K562 (cell line): ENCODE data around the gene EEF1A1. TPM values are rescaled to one million over a fixed set of nuclear protein-coding genes. Genes with fewer than 3 reads are reported as not detected.

Source experiments
- FOXA3 ChIP-seq, 2 experiments: fragments of 450-650 bp in 1 of 2; sonication (generic) in 1 of 2; formaldehyde crosslinking; IDR thresholded peaks in 1 of 2; conservative IDR thresholded peaks in 1 of 2; 2 replicates each; pipeline versions ENCODE4 v1.4.0 to v1.8.0; 2020 to 2022; ENCODE audit warnings: mild to moderate bottlenecking in 2 of 2, missing genetic modification reagents in 1 of 2
- GATAD2A ChIP-seq: fragments of 450-650 bp; IDR thresholded peaks from 2 replicates; pipeline ENCODE4 v1.6.1; 2017
- JUND ChIP-seq, 2 experiments: IDR thresholded peaks; 2 replicates in 1 of 2; 3 replicates in 1 of 2; pipeline ENCODE4 v1.6.1; 2011; ENCODE audit warnings: borderline replicate concordance in 2 of 2, low read depth in 2 of 2, low read length in 2 of 2, improper control_type of control experiment in 1 of 2, missing biosample characterization in 1 of 2, missing genetic modification characterization in 1 of 2, missing genetic modification reagents in 1 of 2
- KAT7 ChIP-seq: sonication (generic); formaldehyde crosslinking; IDR thresholded peaks from 2 replicates; pipeline ENCODE4 v1.8.0; 2022; ENCODE audit warnings: missing genetic modification reagents, mild to moderate bottlenecking, borderline replicate concordance
- KLF10 ChIP-seq: fragments of 250-450 bp; sonication (Bioruptor Pico); IDR thresholded peaks from 2 replicates; pipeline ENCODE4 v1.6.1; 2021; ENCODE audit warnings: matching md5 sums
- NFRKB ChIP-seq: fragments of 450-650 bp; IDR thresholded peaks from 2 replicates; pipeline ENCODE4 v1.6.1; 2016; ENCODE audit warnings: low read depth
- PRPF4 ChIP-seq: fragments of 200-400 bp; formaldehyde crosslinking; IDR thresholded peaks from one replicate; pipeline ENCODE4 v1.6.1; 2017; ENCODE audit warnings: low read length, low read depth, mild to moderate bottlenecking; ENCODE audit not compliant: insufficient read depth, poor library complexity, severe bottlenecking
- ZKSCAN1 ChIP-seq: fragments of 150-350 bp; IDR thresholded peaks from 2 replicates; pipeline ENCODE4 v1.6.1; 2016; ENCODE audit warnings: low read depth, low read length
- ZNF146 ChIP-seq: IDR thresholded peaks from one replicate; pipeline ENCODE4 v1.6.1; 2018; ENCODE audit warnings: missing compliant biosample characterization; ENCODE audit not compliant: unreplicated experiment
- ZNF354B ChIP-seq: fragments of 250-450 bp; sonication (Bioruptor Pico); IDR thresholded peaks from 2 replicates; pipeline ENCODE4 v1.4.0; 2020
- ZNF436 ChIP-seq: fragments of 250-450, 450-650 bp; sonication (Bioruptor Pico); formaldehyde crosslinking; IDR thresholded peaks from 2 replicates; pipeline ENCODE4 v1.7.0; 2020; ENCODE audit warnings: mild to moderate bottlenecking
- ZNF644 ChIP-seq: fragments of 200-800 bp; sonication (Bioruptor generic); IDR thresholded peaks from 2 replicates; pipeline ENCODE4 v1.6.1; 2016; ENCODE audit warnings: low read depth, missing genetic modification characterization, missing compliant biosample characterization
- polyA plus RNA-seq, 8 experiments: library from polyadenylated mRNA; depleted of rRNA in 4 of 8; stranded (reverse) in 5 of 8; unstranded in 3 of 8; fragments of >200 nt; fragmentation: Nextera tagmentation in 2 of 8; fragmentation: Illumina TruSeq in 1 of 8; extraction: Ambion mirVana in 2 of 8; extraction: Trizol in 1 of 8; gene quantifications; 2 replicates each; pipeline versions ENCODE4 v1.2.1 to v1.2.3, GENCODE V29; 2011 to 2014; ENCODE audit warnings: inconsistent platforms in 1 of 8, missing spikeins in 1 of 8
- total RNA-seq, 7 experiments: library from RNA; depleted of rRNA in 6 of 7; stranded (reverse); fragments of >200 nt in 6 of 7; fragmentation: Illumina TruSeq in 2 of 7; extraction: Trizol in 2 of 7; gene quantifications; 2 replicates each; pipeline versions ENCODE4 v1.2.1 to v1.2.3, GENCODE V29; 2011 to 2021; ENCODE audit warnings: low replicate concordance in 1 of 7
- TF ChIP-seq, protein P1 (sequence below), 3 experiments: fragments of 200-800 bp in 1 of 3; sonication (Bioruptor generic) in 1 of 3; sonication (generic) in 1 of 3; formaldehyde crosslinking in 1 of 3; IDR thresholded peaks; 2 replicates each; pipeline versions ENCODE4 v1.6.1 to v1.8.0; 2016 to 2022; ENCODE audit warnings: mild to moderate bottlenecking in 2 of 3, missing compliant biosample characterization in 2 of 3, missing genetic modification characterization in 2 of 3, missing genetic modification reagents in 1 of 3

The EEF1A1 gene
- total and polyA plus RNA-seq, 9 of the 15 experiments (the other 6 are each of a cell fraction or from before 2014, with no cell fraction given), result 6,453 to 17,323 (median 11,082) TPM

GRCh38 chr6:73521351-73521985, 636 bp upstream of the EEF1A1 start (continued):
- TF ChIP-seq PRPF4 (no peak), NFRKB (0 out of 2 replicates have a peak, but pooled peaks have one; percentile 36), ZNF436 (no peak), ZNF644 (tag) (0 out of 2 replicates have a peak, but pooled peaks have one; percentile 50), ZKSCAN1 (no peak), ZNF354B (CRISPR knock-in tag) (no peak), FOXA3 (CRISPR knock-in tag; conservative IDR thresholded peaks at IDR 0.05 in 1 of 2, IDR thresholded peaks at IDR 0.05 in 1 of 2) (no peak), KLF10 (CRISPR knock-in tag) (no peak), KAT7 (no peak), GATAD2A (0 out of 2 replicates have a peak, but pooled peaks have one; percentile 51), ZNF146 (CRISPR knock-in tag) (no peak), JUND (IDR thresholded peaks at IDR 0.05; ENCODE audit: borderline replicate concordance, low read depth, low read length) (0 out of 2 replicates have a peak, but pooled peaks have one; percentile 2), JUND (tag; IDR thresholded peaks at IDR 0.05; ENCODE audit: borderline replicate concordance, low read depth, low read length) (no peak)
- TF ChIP-seq, protein P1, sequence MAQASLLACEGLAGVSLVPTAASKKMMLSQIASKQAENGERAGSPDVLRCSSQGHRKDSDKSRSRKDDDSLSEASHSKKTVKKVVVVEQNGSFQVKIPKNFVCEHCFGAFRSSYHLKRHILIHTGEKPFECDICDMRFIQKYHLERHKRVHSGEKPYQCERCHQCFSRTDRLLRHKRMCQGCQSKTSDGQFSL (CRISPR knock-in tag; IDR thresholded peaks at IDR 0.05), result peak; percentile 98
- TF ChIP-seq, protein P1 (tag; IDR thresholded peaks at IDR 0.05), result peak in 1 of 2 experiments; percentile 94; a peak in 2 of 4 replicates
- TF ChIP-seq, all 486 proteins: peak for 43
